ENCODE data around the gene CCL17.
"Not testable (repeated sequence)": the region's sequence is repeated elsewhere in the genome, so short reads cannot be mapped to it uniquely, and the experiment has no call there.

DNA sequence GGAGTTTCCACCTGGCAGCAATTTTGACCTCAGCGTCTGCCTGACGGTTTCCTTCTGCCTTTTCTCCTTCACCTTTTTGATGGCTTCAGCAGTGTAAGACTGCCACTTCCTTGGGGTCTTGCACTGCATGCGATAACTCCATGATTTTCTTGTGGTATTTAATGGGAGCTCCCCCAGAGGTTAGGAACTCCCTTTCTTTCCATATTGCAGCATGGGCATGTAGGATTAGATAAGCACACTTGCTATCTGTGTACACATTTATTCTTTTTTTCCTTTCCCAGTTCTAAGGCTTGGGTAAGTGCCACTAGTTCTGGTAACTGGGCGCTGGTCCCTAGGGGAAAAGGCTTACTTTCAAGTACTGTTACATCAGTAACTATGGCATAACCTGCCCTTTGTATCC lies 7.1 kb upstream of the CCL17 start:
- TF ChIP-seq, protein P1, sequence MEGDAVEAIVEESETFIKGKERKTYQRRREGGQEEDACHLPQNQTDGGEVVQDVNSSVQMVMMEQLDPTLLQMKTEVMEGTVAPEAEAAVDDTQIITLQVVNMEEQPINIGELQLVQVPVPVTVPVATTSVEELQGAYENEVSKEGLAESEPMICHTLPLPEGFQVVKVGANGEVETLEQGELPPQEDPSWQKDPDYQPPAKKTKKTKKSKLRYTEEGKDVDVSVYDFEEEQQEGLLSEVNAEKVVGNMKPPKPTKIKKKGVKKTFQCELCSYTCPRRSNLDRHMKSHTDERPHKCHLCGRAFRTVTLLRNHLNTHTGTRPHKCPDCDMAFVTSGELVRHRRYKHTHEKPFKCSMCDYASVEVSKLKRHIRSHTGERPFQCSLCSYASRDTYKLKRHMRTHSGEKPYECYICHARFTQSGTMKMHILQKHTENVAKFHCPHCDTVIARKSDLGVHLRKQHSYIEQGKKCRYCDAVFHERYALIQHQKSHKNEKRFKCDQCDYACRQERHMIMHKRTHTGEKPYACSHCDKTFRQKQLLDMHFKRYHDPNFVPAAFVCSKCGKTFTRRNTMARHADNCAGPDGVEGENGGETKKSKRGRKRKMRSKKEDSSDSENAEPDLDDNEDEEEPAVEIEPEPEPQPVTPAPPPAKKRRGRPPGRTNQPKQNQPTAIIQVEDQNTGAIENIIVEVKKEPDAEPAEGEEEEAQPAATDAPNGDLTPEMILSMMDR (conservative IDR thresholded peaks at IDR 0.05 in 1 of 2, IDR thresholded peaks at IDR 0.05 in 1 of 2; ENCODE audit: extremely low read depth in 1 of 2, insufficient read depth in 1 of 2, low read depth in 1 of 2, low read length in 2 of 2): not testable (repeated sequence)
- TF ChIP-seq EZH2 (IDR thresholded peaks at IDR 0.05; ENCODE audit: borderline replicate concordance, low read length): not testable (repeated sequence)

Data from mammary epithelial cell (primary cell).